Stimulated activated naive B cell treated with anti-CD40 and anti-IgM and Interleukin-4, amounts not matched to agents 10 μg/mL and 1 μg/mL and 100 μg/mL, for 72 hours (primary cell): Measurements from ENCODE around the gene GSTK1.
"Not testable (repeated sequence)": the region's sequence is repeated elsewhere in the genome, so short reads cannot be mapped to it uniquely, and the experiment has no call there.

ENCODE experiments used
- ATAC-seq, 2 donors: fragments of 150-1000 bp; cut with Tn5 transposase; replicated peaks; 2 replicates each; pipeline ENCODE4 v1.10.0; 2021; ENCODE audit warnings: moderate library complexity in 1 of 2
- DNase-seq: peaks from one replicate; pipeline ENCODE4 v3.0.0; 2021
- H3K27ac Mint-ChIP-seq: one replicate; pipeline ENCODE4 v1.8.0; 2022; ENCODE audit warnings: mild to moderate bottlenecking, mixed read lengths
- H3K27me3 Mint-ChIP-seq, 2 donors: one replicate each; pipeline ENCODE4 v1.8.0; 2022; ENCODE audit warnings: mixed read lengths in 2 of 2
- H3K36me3 Mint-ChIP-seq, 2 donors: one replicate each; pipeline ENCODE4 v1.8.0; 2022; ENCODE audit warnings: mixed read lengths in 2 of 2, mild to moderate bottlenecking in 1 of 2
- H3K4me1 Mint-ChIP-seq, 2 donors: one replicate each; pipeline ENCODE4 v1.8.0; 2022; ENCODE audit warnings: mixed read lengths in 2 of 2, mild to moderate bottlenecking in 1 of 2
- H3K4me3 Mint-ChIP-seq, 2 donors: one replicate each; pipeline ENCODE4 v1.8.0; 2022; ENCODE audit warnings: mild to moderate bottlenecking in 2 of 2, mixed read lengths in 2 of 2, moderate library complexity in 1 of 2
- H3K9me3 Mint-ChIP-seq, 2 donors: one replicate each; pipeline ENCODE4 v1.8.0; 2022; ENCODE audit warnings: mixed read lengths in 2 of 2, mild to moderate bottlenecking in 1 of 2

Gene GSTK1

DNA sequence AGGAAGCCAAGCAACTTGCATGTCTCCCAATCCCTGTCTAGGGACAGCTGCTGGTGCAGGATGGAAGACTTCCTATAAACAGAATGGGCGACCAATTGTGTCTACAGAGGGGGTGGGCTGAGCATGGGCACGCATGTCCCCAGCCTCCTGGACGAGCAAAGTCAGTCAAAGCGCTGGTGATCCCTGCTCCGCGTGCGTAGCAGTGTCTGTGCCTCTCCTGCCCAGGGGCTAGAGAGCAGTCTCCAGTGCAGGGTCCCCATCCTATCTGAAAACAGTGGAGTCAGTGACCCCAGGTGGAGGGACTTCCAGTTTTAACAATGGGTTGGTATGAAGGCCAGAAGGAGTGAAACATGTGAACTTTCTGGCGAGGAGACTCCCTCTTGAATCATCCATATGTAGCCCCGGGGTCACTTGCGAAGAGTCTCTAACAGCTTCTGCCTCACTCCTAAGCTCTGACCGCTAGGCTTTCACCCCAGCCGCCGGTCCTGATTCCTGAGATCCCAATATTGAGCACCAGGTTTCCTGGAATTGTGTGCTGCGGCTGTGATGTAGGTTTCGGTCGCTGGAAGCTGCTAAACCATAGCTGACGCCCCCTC lies 24.2 kb downstream of the GSTK1 start:
- Mint-ChIP-seq H3K4me1 (peaks cover 37 to 48% of the 10 kb centered on the region in 2 donors), H3K9me3 (peaks cover 2 to 4% of the 10 kb centered on the region in 2 donors), H3K27me3 (no peaks in the 10 kb centered on the region), H3K27ac (peak overlapping the region; percentile 97), H3K4me3 (peak overlapping the region; percentile 97 to 98), H3K36me3 (peaks cover 13 to 32% of the 10 kb centered on the region in 2 donors)
- no peak for DNase-seq
- ATAC-seq: no peak

DNA sequence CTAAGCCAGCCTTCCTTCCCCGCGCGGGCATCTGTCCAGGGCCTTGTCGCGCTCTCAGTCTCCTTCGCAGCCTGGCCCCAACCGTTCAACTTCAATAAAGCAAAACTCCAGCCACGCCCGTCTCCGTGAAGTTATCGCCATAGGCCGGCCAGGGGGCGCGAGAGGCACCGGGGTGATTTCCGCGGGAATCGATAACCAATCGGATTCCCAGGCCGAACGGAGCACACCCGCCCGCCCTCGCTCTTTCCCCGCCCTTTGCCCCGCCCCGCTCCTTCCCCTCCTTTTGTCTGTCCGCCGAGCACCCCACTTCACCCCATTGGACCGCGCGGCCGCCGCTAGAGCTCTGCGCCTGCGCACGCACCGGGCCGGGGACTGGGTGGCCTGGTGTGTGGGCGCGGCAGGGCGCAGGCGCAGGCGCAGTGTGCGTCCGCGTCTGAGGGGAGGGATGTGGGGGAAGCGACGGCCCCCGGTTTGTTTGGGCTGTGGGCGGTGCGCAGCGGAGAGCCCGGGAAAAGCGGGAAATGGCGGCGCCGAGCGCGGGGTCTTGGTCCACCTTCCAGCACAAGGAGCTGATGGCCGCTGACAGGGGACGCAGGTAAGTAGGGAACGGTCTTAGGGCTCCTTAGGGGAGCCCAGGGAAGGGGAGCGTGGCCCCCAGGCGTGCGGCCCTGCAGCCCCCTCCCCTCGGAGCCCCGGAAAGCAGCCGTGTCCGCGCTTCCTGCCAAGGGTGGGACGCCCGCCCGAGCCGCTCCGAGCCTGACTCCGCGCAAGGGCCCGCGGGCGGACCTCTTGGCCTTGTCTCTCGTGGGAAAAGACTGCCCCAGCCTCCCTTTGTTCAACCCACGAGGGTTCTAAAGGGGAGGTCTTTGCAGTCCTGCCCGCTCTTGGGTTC lies 24.9 kb downstream of the GSTK1 start, which contains the start of gene CASP2:
TSS of gene CASP2 (plus strand) at position 417 of the 892 bp plus-strand sequence. CDS start at position 522, 105 bp downstream.
- Mint-ChIP-seq H3K9me3 (peaks cover 2 to 4% of the 10 kb centered on the region in 2 donors), H3K27me3 (no peaks in the 10 kb centered on the region), H3K36me3 (peaks cover 13 to 37% of the 10 kb centered on the region in 2 donors), H3K4me3 (peak within 1 kb of the TSS; percentile 97 to 98), H3K4me1 (peaks cover 37 to 48% of the 10 kb centered on the region in 2 donors), H3K27ac (peak within 1 kb of the TSS; percentile 97)
- DNase-seq (peak; percentile 97), ATAC-seq (peak; percentile 95 to 97)

DNA sequence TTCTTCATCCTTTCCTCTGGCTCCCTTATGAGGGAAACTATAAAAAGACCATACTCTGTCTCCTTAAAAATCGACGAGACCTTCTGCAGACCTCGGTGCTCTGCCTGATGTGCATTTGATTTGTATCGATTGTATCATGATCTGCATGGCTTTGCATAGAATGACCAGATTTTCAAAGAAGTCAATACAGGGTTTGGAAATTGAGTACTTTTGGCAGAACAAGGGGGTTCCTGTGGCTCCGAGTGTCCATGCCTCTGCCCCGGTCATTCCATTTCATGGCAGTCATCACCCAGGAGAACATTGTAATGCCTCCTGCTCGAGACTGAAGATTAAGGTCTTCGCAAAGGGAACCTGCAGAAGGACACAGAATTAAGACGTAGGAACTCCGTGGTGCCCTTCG lies 25.6 kb downstream of the GSTK1 start:
- Mint-ChIP-seq H3K27me3 (no peaks in the 10 kb centered on the region), H3K4me3 (peak overlapping the region; percentile 97 to 98), H3K27ac (peak overlapping the region; percentile 93), H3K4me1 (peaks cover 33 to 41% of the 10 kb centered on the region in 2 donors), H3K9me3 (peaks cover 2 to 4% of the 10 kb centered on the region in 2 donors), H3K36me3 (peaks cover 18 to 44% of the 10 kb centered on the region in 2 donors)
- DNase-seq (no peak), ATAC-seq (no peak)

DNA sequence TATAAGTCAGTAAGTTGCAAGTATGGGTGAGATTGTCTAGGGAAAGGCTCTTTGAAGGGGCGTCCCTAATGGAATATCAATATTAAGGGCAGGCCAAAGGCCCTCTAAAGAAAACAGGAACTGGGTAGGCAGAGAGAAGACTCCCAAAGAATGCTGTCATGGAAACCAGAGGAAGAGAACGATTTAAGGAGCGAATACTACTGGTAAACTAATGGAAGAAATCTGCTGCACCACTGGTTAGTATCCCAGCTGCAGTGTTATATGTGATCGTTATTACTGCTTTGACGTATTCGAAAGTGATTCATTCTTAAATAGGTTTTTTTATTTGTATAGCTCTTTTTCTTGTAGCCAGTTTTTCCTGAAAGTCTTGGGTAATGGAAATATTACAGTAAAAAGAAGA lies 26.2 kb downstream of the GSTK1 start:
- ATAC-seq (no peak), DNase-seq (no peak)

DNA sequence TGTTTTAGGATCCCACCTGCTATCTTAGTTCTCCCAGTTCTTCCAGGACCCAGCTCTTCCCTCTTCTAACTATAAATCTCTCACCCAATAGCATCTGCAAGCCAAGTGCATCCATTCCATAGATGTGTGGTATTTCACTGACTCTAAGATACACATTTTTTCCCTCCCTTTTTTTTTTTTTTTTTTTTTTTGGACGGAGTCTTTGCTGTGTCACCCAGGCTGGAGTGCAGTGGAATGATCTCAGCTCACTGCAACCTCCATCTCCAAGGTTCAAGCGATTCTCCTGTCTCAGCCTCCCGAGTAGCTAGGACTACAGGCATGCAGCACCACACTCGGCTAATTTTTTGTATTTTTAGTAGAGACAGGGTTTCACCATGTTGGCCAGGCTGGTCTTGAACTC lies 26.6 kb downstream of the GSTK1 start:
- H3K27ac Mint-ChIP-seq: peak overlapping the region; percentile 76
- H3K4me1 Mint-ChIP-seq: peaks cover 29 to 40% of the 10 kb centered on the region in 2 donors
- DNase-seq, H3K27me3 Mint-ChIP-seq, ATAC-seq, H3K9me3 Mint-ChIP-seq: not testable (repeated sequence)
- H3K4me3 Mint-ChIP-seq: peak overlapping the region; percentile 79 to 98
- peaks cover 26 to 48% of the 10 kb centered on the region in 2 donors for H3K36me3 Mint-ChIP-seq

More for the DNA sequence above, 26.2 kb downstream of the GSTK1 start:
- Mint-ChIP-seq H3K4me3 (peak overlapping the region; percentile 97 to 98), H3K4me1 (peaks cover 29 to 41% of the 10 kb centered on the region in 2 donors), H3K27me3 (no peaks in the 10 kb centered on the region), H3K9me3 (peaks cover 2 to 4% of the 10 kb centered on the region in 2 donors), H3K27ac (peak overlapping the region; percentile 93), H3K36me3 (peaks cover 22 to 47% of the 10 kb centered on the region in 2 donors)

DNA sequence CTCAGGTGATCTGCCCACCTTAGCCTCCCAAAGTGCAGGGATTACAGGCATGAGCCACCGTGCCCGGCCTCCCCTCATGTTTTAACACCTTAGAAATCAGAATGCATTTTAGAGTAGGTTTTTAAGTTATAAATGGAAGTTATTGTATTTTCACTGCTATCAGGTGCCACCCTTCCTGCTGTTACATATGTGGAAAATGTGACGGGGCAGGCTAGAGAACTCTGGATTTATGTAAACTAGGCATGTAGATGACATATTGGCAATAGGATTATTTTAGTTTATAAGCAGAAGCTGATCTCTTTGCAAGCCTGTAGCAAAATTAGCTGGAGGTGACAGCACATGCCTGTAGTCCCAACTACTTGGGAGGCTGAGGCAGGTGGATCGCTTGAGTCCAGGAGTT lies 27.1 kb downstream of the GSTK1 start:
- peaks cover 2 to 4% of the 10 kb centered on the region in 2 donors for H3K9me3 Mint-ChIP-seq
- peak overlapping the region; percentile 79 to 98 for H3K4me3 Mint-ChIP-seq
- peaks cover 27 to 42% of the 10 kb centered on the region in 2 donors for H3K4me1 Mint-ChIP-seq
- H3K36me3 Mint-ChIP-seq: peaks cover 29 to 49% of the 10 kb centered on the region in 2 donors
- no peak for ATAC-seq
- DNase-seq: no peak
- no peaks in the 10 kb centered on the region for H3K27me3 Mint-ChIP-seq
- H3K27ac Mint-ChIP-seq: no peak overlapping the region

DNA sequence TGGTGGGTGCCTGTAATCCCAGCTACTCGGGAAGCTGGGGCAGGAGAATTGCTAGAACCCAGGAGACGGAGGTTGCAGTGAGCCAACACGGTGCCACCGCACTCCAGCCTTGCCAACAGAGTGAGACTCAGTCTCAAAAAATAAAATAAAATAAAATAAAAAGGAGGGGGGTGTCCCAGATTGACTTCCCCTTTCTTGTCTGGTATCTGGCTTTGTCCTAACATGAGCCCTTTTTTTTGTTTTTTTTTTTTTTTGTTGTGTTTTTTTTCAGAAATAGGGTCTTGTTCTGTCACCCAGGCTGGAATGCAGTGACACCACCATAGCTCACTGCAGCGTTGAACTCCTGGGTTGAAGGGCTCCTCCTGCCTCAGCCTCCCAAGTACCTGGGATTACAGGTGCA lies 29.6 kb downstream of the GSTK1 start:
- DNase-seq: no peak
- Mint-ChIP-seq H3K27ac (no peak overlapping the region), H3K9me3 (peaks cover 0 to 1% of the 10 kb centered on the region in 2 donors), H3K4me3 (no peak overlapping the region), H3K36me3 (peaks cover 42 to 56% of the 10 kb centered on the region in 2 donors), H3K27me3 (no peaks in the 10 kb centered on the region), H3K4me1 (peaks cover 34 to 52% of the 10 kb centered on the region in 2 donors)
- ATAC-seq: no peak

DNA sequence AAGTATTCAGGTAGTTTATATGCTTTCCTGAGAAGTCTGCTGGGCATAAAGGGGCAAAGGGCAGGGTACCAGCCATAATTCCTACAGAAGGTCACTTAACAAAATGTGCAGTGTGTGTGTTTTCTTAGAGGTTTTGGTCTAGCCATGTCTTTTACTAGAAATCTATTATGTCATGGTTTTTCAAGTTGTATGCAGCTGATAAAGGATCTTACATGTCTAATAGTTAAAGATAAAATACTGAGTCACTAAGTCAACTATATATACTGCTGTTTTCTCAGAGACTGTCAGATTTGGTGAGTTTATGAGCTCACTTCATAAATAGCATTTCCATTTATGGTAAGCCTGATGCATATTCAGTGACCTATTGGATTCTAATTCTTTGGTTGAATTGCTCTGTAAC lies 32.6 kb downstream of the GSTK1 start:
- Mint-ChIP-seq H3K27ac (peak overlapping the region; percentile 31), H3K9me3 (no peaks in the 10 kb centered on the region), H3K27me3 (no peaks in the 10 kb centered on the region), H3K4me1 (peaks cover 27 to 41% of the 10 kb centered on the region in 2 donors), H3K36me3 (peaks cover 56 to 63% of the 10 kb centered on the region in 2 donors), H3K4me3 (no peak overlapping the region)
- ATAC-seq: peak in 1 of 2 donors; percentile 62
- no peak for DNase-seq

DNA sequence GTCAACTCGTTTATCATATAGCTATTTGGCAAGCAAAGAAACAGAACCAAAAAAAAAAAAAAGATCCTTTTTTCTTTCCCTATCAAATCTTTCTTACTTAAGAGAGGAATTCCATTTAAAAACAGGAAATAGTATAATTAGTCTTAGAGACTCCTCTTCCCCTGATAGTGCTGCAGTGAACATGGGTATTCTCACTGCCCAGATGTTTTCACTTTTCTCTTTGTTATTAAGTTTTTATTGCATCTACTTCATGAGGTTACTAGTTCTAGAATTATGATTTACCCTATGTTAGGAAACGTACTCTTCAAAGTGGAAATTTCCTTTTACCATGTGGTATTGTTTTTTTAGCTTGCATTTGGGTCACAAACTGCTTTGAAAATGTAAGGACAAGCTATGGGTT lies 33.4 kb downstream of the GSTK1 start:
- Mint-ChIP-seq H3K27me3 (no peaks in the 10 kb centered on the region), H3K4me1 (peaks cover 24 to 40% of the 10 kb centered on the region in 2 donors), H3K36me3 (peaks cover 60 to 63% of the 10 kb centered on the region in 2 donors), H3K4me3 (no peak overlapping the region), H3K27ac (no peak overlapping the region), H3K9me3 (no peaks in the 10 kb centered on the region)
- DNase-seq: no peak
- ATAC-seq: no peak

DNA sequence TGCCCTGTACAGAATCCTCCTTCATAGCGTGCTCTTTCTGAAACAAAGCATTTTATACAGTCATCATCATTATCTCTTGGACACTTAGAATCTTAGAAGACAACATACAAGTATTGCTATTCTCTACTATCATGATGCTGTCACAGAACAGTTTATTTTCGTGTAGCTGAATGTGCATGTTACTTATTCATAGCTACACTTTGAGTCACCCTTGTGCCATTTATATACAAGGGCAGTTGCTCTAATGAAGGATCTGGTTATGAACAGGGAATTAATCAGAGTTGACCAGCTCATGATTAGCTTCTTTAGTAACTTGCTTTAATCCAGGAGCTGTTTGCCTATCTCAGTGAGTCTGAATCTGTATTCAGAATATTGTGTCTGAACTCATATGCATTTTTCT lies 36.1 kb downstream of the GSTK1 start:
- H3K4me1 Mint-ChIP-seq: peaks cover 16 to 36% of the 10 kb centered on the region in 2 donors
- H3K27me3 Mint-ChIP-seq: no peaks in the 10 kb centered on the region
- DNase-seq (no peak), ATAC-seq (no peak)
- H3K36me3 Mint-ChIP-seq: peaks cover 57 to 58% of the 10 kb centered on the region in 2 donors
- H3K4me3 Mint-ChIP-seq: no peak overlapping the region
- no peak overlapping the region for H3K27ac Mint-ChIP-seq
- no peaks in the 10 kb centered on the region for H3K9me3 Mint-ChIP-seq

DNA sequence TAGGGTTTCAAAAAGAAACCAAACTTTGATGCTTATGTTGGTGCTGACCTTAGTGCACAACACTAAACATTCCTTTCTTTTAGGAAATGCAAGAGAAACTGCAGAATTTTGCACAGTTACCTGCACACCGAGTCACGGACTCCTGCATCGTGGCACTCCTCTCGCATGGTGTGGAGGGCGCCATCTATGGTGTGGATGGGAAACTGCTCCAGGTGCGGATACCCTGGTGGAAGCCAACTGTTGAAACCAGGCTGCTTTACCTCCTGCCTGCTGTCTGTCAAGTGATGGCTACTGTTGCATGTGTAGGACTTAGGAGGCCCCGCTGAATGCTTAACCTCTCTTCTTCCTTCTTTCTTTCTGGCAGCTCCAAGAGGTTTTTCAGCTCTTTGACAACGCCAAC lies 36.6 kb downstream of the GSTK1 start:
- Mint-ChIP-seq H3K36me3 (peaks cover 57 to 58% of the 10 kb centered on the region in 2 donors), H3K4me1 (peaks cover 15 to 32% of the 10 kb centered on the region in 2 donors), H3K27me3 (no peaks in the 10 kb centered on the region), H3K9me3 (no peaks in the 10 kb centered on the region), H3K27ac (no peak overlapping the region), H3K4me3 (no peak overlapping the region)
- ATAC-seq (peak; percentile 77 to 79), DNase-seq (peak; percentile 23)

DNA sequence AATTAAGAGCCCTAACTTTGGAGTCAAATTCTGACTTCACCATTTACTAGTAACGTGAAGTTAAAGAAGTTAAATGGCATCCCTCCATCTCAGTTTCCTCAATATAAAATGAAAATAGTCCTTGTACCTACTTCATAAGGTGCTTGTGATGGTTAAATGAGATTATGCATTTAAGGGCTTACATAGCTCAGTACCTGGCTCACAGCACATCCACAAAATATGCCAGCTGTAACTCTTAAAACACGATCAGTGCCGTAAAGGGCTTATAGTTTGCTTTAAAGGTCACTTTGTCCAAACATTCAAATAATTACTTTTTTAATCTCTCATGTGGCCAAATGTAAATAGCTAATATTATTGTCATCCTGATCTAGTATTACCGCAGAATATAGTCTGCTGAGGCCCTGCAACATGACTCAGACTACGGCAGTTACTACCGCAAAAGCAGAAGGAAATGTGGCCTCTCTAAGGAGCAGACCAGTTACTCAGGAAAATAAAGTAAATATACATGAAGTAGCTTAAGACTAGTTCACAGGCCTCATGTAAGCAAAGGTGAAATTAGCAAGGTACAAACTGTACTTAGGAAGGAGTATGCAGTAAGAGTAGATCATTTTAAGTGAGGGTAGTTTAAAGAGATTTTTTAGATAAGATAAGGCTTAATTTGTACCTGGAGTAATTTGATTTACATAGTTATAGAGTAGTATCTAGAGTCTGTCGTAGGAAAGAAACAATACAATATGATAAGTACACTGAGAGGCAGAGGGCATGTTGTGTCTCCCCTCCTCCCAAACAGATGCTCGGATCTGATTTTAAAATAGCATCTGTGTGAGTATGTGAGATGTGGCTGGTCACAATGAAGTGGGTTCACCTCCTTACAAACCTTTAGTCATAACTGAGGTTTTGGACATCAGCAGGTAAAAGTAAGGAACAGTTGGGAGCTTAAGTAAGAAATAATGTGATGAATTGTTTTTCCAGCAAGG lies 38.0 kb downstream of the GSTK1 start:
- no peak overlapping the region for H3K4me3 Mint-ChIP-seq
- no peaks in the 10 kb centered on the region for H3K27me3 Mint-ChIP-seq
- H3K4me1 Mint-ChIP-seq: peaks cover 10 to 33% of the 10 kb centered on the region in 2 donors
- ATAC-seq (peak in 1 of 2 donors; percentile 31), DNase-seq (no peak)
- peaks cover 57% of the 10 kb centered on the region in 2 donors for H3K36me3 Mint-ChIP-seq
- no peaks in the 10 kb centered on the region for H3K9me3 Mint-ChIP-seq
- peak overlapping the region; percentile 11 for H3K27ac Mint-ChIP-seq

DNA sequence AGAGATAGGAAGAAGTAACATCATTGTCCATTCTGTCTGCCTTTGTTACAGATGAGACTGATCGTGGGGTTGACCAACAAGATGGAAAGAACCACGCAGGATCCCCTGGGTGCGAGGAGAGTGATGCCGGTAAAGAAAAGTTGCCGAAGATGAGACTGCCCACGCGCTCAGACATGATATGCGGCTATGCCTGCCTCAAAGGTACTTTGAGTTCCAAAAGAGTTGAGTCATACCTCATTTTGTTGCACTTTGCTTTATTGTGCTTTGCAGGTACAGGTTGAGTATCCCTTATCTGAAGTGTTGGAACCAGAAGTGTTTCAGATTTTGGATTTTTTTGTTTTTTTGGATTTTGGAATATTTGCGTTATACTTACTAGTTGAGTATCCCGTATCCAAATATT lies 40.5 kb downstream of the GSTK1 start:
- no peak for DNase-seq
- no peaks in the 10 kb centered on the region for H3K9me3 Mint-ChIP-seq
- H3K27me3 Mint-ChIP-seq: no peaks in the 10 kb centered on the region
- H3K4me1 Mint-ChIP-seq: peaks cover 17 to 39% of the 10 kb centered on the region in 2 donors
- ATAC-seq: no peak
- no peak overlapping the region for H3K27ac Mint-ChIP-seq
- peaks cover 67 to 77% of the 10 kb centered on the region in 2 donors for H3K36me3 Mint-ChIP-seq
- H3K4me3 Mint-ChIP-seq: no peak overlapping the region
